ENCODE data around the gene SPINK7.

DNA sequence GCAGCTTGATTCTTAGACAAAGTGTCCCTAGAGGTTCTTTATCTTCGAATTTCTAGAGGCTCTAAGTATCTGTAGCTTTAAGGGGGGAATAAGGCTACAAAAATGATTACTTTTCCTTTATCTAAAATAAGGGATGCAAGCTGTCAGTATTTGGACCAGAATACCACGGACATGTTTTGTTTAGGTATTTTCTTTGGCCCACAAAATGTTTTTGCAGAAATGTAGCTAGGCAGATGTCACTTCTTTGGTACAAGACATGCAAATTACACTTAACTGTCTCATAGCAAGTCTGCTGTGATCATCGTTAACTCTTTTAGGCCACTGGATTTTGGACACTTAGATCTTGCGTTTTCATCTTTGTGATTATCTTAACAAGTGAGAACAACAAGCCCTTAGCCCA is 2.5 kb downstream of the SPINK7 start:
- TF ChIP-seq, protein P1, sequence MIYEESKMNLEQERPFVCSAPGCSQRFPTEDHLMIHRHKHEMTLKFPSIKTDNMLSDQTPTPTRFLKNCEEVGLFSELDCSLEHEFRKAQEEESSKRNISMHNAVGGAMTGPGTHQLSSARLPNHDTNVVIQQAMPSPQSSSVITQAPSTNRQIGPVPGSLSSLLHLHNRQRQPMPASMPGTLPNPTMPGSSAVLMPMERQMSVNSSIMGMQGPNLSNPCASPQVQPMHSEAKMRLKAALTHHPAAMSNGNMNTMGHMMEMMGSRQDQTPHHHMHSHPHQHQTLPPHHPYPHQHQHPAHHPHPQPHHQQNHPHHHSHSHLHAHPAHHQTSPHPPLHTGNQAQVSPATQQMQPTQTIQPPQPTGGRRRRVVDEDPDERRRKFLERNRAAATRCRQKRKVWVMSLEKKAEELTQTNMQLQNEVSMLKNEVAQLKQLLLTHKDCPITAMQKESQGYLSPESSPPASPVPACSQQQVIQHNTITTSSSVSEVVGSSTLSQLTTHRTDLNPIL (CRISPR knock-in tag; IDR thresholded peaks at IDR 0.05; ENCODE audit: low read depth): no peak
- no peak for TF ChIP-seq ZFP3 (CRISPR knock-in tag; IDR thresholded peaks at IDR 0.05)
- no peak for TF ChIP-seq BACH2 (CRISPR knock-in tag; IDR thresholded peaks at IDR 0.05; ENCODE audit: borderline replicate concordance)
- no peak for TF ChIP-seq ZFP30 (CRISPR knock-in tag; IDR thresholded peaks at IDR 0.05)

All from SK-N-SH treated with all-trans-retinoic acid at 6 μM for 48 hours (cell line).